Measurements from ENCODE around the gene ARMC6.

DNA sequence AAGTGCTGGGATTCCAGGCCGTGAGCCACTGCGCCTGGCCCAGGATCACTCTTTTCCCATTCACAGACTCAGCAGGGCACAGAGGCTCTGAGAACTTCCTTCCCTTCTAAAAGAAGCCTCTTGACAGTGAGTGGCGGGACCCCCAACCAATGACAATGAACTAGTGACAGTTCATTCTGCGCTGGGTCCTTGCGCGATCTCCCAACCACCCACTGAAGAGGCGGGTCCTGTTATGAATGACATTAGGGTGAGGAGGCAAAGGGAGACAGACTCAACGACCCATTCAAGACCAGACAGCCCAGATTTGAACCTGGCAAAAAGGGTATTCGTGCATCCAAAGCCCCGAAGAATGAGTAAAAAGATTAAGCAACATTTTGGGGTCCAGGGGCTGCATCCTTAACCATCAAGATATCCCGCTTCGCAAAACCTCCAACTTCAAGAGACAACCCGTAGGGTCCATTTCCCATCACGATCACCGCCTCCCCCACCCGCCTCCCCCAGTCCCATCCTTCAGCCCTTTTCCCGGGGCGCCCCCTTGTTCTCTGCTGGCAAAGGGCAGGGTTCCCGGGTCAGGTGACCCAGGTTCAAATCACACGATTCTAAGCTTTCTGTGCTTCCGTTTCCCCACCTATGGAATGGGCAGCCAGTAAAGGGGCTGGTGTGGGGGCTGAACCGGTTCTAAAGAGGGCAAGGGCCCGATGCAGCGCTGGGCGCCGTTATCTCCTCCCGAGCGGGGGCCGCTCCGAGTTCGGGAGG, 805 bp upstream of the ARMC6 start:
- no peak for TF ChIP-seq EZH2 (IDR thresholded peaks at IDR 0.05; ENCODE audit: insufficient read depth, poor library complexity, severe bottlenecking)
- TF ChIP-seq EZH2phosphoT487 (IDR thresholded peaks at IDR 0.05; ENCODE audit: insufficient read depth, low read depth) = no peak

Measured in GM23248 (cell line).